GM12865 (cell line): ENCODE measurements around the gene RPS24.

Experiments used
- DNase-seq: peaks from one replicate; pipeline ENCODE4 v3.0.0; 2010; ENCODE audit warnings: low read depth
- H3K4me3 ChIP-seq: 2 replicates; pipeline ENCODE4 v1.5.1; 2011; ENCODE audit warnings: mild to moderate bottlenecking, low read depth, low read length, control low read depth
- CTCF ChIP-seq: IDR thresholded peaks from 2 replicates; pipeline ENCODE4 v1.5.1; 2011; ENCODE audit warnings: low read length, control low read depth, low read depth, inconsistent platforms; ENCODE audit not compliant: insufficient read depth; ENCODE audit errors: missing control alignments

RPS24 gene

GRCh38 chr10:78013564-78013963 lies 20.1 kb upstream of the RPS24 start:
- no peak for TF ChIP-seq CTCF
- H3K4me3 ChIP-seq: no peak overlapping the region
- no peak for DNase-seq

- no peak for TF ChIP-seq CTCF
- H3K4me3 ChIP-seq: no peak overlapping the region
- no peak for DNase-seq
Observed at GRCh38 chr10:78015546-78015945, 18.1 kb upstream of the RPS24 start.

- no peak for TF ChIP-seq CTCF
- no peak for DNase-seq
- no peak overlapping the region for H3K4me3 ChIP-seq
Observed at GRCh38 chr10:78017856-78018255, 15.8 kb upstream of the RPS24 start.

GRCh38 chr10:78019264-78019663 lies 14.4 kb upstream of the RPS24 start:
- no peak for TF ChIP-seq CTCF
- no peak overlapping the region for H3K4me3 ChIP-seq
- DNase-seq: no peak

DNA sequence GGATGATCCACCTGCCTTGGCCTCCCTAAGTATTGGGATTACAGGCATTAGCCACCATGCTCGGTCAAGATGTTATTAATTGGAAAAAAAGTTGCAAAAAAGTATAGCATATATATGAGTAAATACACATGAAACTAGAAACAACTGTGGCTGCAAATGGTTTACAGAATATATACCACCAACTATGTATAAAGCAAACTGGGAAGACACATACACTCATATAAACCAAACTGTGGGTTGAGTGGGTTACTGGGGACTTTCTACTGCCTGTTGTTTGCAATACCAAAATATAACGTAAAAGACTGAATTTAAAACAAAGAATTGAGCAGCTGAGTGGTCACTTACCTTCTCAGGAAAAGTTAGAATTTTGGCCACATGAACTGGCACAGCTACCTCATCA lies 12.5 kb upstream of the RPS24 start:
- no peak overlapping the region for H3K4me3 ChIP-seq
- no peak for TF ChIP-seq CTCF

GRCh38 chr10:78023741-78024140 lies 9.9 kb upstream of the RPS24 start:
- no peak for TF ChIP-seq CTCF
- no peak for DNase-seq
- H3K4me3 ChIP-seq: no peak overlapping the region

More for the DNA sequence above, 12.5 kb upstream of the RPS24 start:
- no peak for DNase-seq

GRCh38 chr10:78025685-78026364 lies 7.8 kb upstream of the RPS24 start:
- TF ChIP-seq CTCF: no peak
- no peak overlapping the region for H3K4me3 ChIP-seq
- no peak for DNase-seq
